HG02571 (cell line): ENCODE results near the gene SRGAP2B.
"Not testable (repeated sequence)": the region's sequence is repeated elsewhere in the genome, so short reads cannot be mapped to it uniquely, and the experiment has no call there.

Experiments used
- ATAC-seq: cut with Tn5 transposase; IDR thresholded peaks from one replicate; pipeline ENCODE4 v1.9.1; 2021; ENCODE audit warnings: mild to moderate bottlenecking, moderate library complexity; ENCODE audit not compliant: unreplicated experiment

SRGAP2B gene

GRCh38 chr1:145093517-145094149 lies 1.5 kb downstream of the SRGAP2B start:
- ATAC-seq: not testable (repeated sequence)

GRCh38 chr1:145082483-145083255 lies 12.5 kb downstream of the SRGAP2B start:
- not testable (repeated sequence) for ATAC-seq

- not testable (repeated sequence) for ATAC-seq
These were observed 14.9 kb downstream of the SRGAP2B start for GRCh38 chr1:145080193-145080592.

GRCh38 chr1:145079737-145080136 lies 15.4 kb downstream of the SRGAP2B start:
- not testable (repeated sequence) for ATAC-seq

GRCh38 chr1:145078787-145079370 lies 16.2 kb downstream of the SRGAP2B start:
- not testable (repeated sequence) for ATAC-seq

GRCh38 chr1:145077872-145078786 lies 17.0 kb downstream of the SRGAP2B start:
- ATAC-seq: not testable (repeated sequence)

GRCh38 chr1:145076877-145077276 lies 18.3 kb downstream of the SRGAP2B start:
- ATAC-seq: not testable (repeated sequence)

GRCh38 chr1:145074021-145074559 lies 21.0 kb downstream of the SRGAP2B start:
- not testable (repeated sequence) for ATAC-seq

- not testable (repeated sequence) for ATAC-seq
These were observed 23.6 kb downstream of the SRGAP2B start for GRCh38 chr1:145071569-145071968.

GRCh38 chr1:145066486-145066885 lies 28.6 kb downstream of the SRGAP2B start:
- not testable (repeated sequence) for ATAC-seq

- not testable (repeated sequence) for ATAC-seq
These were observed 29.8 kb downstream of the SRGAP2B start for GRCh38 chr1:145065194-145065826.

GRCh38 chr1:145063941-145064648 lies 31.0 kb downstream of the SRGAP2B start:
- not testable (repeated sequence) for ATAC-seq

GRCh38 chr1:145063285-145063684 lies 31.8 kb downstream of the SRGAP2B start:
- ATAC-seq: not testable (repeated sequence)

- peak; percentile 39 for ATAC-seq
These were observed 36.9 kb downstream of the SRGAP2B start for GRCh38 chr1:145058184-145058583.

GRCh38 chr1:145055217-145055760 lies 39.8 kb downstream of the SRGAP2B start:
- peak; percentile 96 for ATAC-seq

GRCh38 chr1:145053428-145053827 lies 41.7 kb downstream of the SRGAP2B start:
- not testable (repeated sequence) for ATAC-seq

- ATAC-seq: not testable (repeated sequence)
These were observed 42.9 kb downstream of the SRGAP2B start for GRCh38 chr1:145052019-145052776.

- not testable (repeated sequence) for ATAC-seq
These were observed 46.8 kb downstream of the SRGAP2B start for GRCh38 chr1:145048181-145048856.
